NCI-H2227 (cell line): ENCODE results near the gene RPL6.
"Not testable (repeated sequence)": the region's sequence is repeated elsewhere in the genome, so short reads cannot be mapped to it uniquely, and the experiment has no call there.

Experiments
- DNase-seq: peaks from one replicate; lab custom pipeline; 2025; ENCODE audit not compliant: unreplicated experiment; lab: John Stamatoyannopoulos, UW

RPL6 gene

GRCh38 chr12:112409064-112409905 lies at the start of gene RPL6:
RPL6 (minus strand) TSS chr12:112409605; CDS start chr12:112408656, 949 bp downstream.
- DNase-seq = peak; percentile 93

GRCh38 chr12:112458751-112459150 lies 49.3 kb upstream of the RPL6 start:
- no peak for DNase-seq

GRCh38 chr12:112458330-112458729 lies 48.9 kb upstream of the RPL6 start:
- DNase-seq = no peak

- DNase-seq = not testable (repeated sequence)
These were observed 47.7 kb upstream of the RPL6 start for GRCh38 chr12:112457142-112457541.

- no peak for DNase-seq
These were observed 46.6 kb upstream of the RPL6 start for GRCh38 chr12:112456029-112456428.

GRCh38 chr12:112450725-112451124 lies 41.3 kb upstream of the RPL6 start:
- DNase-seq = peak; percentile 15

- not testable (repeated sequence) for DNase-seq
These were observed 38.8 kb upstream of the RPL6 start for GRCh38 chr12:112448165-112448564.

GRCh38 chr12:112447106-112447505 lies 37.7 kb upstream of the RPL6 start:
- DNase-seq = no peak

- no peak for DNase-seq
These were observed 36.8 kb upstream of the RPL6 start for GRCh38 chr12:112446008-112446725.

GRCh38 chr12:112443916-112444315 lies 34.5 kb upstream of the RPL6 start:
- no peak for DNase-seq

GRCh38 chr12:112440653-112441052 lies 31.2 kb upstream of the RPL6 start:
- DNase-seq = not testable (repeated sequence)

- DNase-seq = no peak
These were observed 30.4 kb upstream of the RPL6 start for GRCh38 chr12:112439769-112440168.

- not testable (repeated sequence) for DNase-seq
These were observed 29.2 kb upstream of the RPL6 start for GRCh38 chr12:112438645-112439044.

GRCh38 chr12:112433551-112433950 lies 24.1 kb upstream of the RPL6 start:
- DNase-seq = no peak

- DNase-seq = no peak
These were observed 22.6 kb upstream of the RPL6 start for GRCh38 chr12:112431965-112432364.

GRCh38 chr12:112430929-112431328 lies 21.5 kb upstream of the RPL6 start:
- no peak for DNase-seq

GRCh38 chr12:112427760-112428159 lies 18.4 kb upstream of the RPL6 start:
- DNase-seq = no peak

GRCh38 chr12:112425582-112426382 lies 16.4 kb upstream of the RPL6 start:
- DNase-seq = no peak

GRCh38 chr12:112424126-112424525 lies 14.7 kb upstream of the RPL6 start:
- DNase-seq = no peak

- DNase-seq = no peak
These were observed 13.1 kb upstream of the RPL6 start for GRCh38 chr12:112422531-112422930.

GRCh38 chr12:112421363-112421762 lies 12.0 kb upstream of the RPL6 start:
- DNase-seq = no peak
